K562 (cell line): ENCODE data around the gene RUVBL2. TPM values are rescaled to one million over a fixed set of nuclear protein-coding genes. Genes with fewer than 3 reads are reported as not detected.

Source experiments
- ATAC-seq: fragments of 200-7000 bp; cut with Tn5 transposase; 3 replicates; pipeline ENCODE4 v1.9.1; 2020; ENCODE audit warnings: moderate library complexity
- BruUV-seq: library from RNA; stranded (reverse); fragments of 400-500 nt; replicated peaks from 2 replicates; lab custom pipeline; 2021; lab: Mats Ljungman, UMichigan
- CTCF ChIA-PET: fragments of 300-600 bp; formaldehyde crosslinking; extraction: SDS; loops from one replicate; lab custom pipeline; 2021; ENCODE audit warnings: low intra/inter-chr PET ratio; lab: Yijun Ruan, JAX
- POLR2A ChIA-PET: fragments of 300-600, 350-650 bp; sonication (Branson Sonifier 250); formaldehyde crosslinking; extraction: SDS; loops from one replicate; lab custom pipeline; 2021; ENCODE audit warnings: antibody characterized with exemption, inconsistent platforms; lab: Yijun Ruan, JAX
- DNase-seq, 4 experiments: peaks; one replicate each; pipeline versions ENCODE4 v3.0.0 to v3.0.0-alpha.2; 2011 to 2018; ENCODE audit warnings: low spot score in 3 of 4, mixed read lengths in 3 of 4; ENCODE audit errors: extremely low read depth in 1 of 4
- FAIRE-seq: peaks from 2 replicates; lab custom pipeline; 2011; peaks lifted over from hg19 to GRCh38; lab: Jason Lieb, UNC
- H2AFZ ChIP-seq: 2 replicates; pipeline ENCODE4 v1.6.0; 2011; ENCODE audit warnings: low read depth, low read length, control low read depth, inconsistent platforms
- H3K27ac ChIP-seq: fragments of 200-600 bp; 3 replicates; pipeline ENCODE4 v1.8.0; 2011; ENCODE audit warnings: low read depth, mild to moderate bottlenecking, control low read depth, inconsistent platforms, low read length, moderate library complexity, mixed read lengths; ENCODE audit errors: extremely low read depth
- H3K27me3 ChIP-seq, 2 experiments: fragments of 300-600 bp in 1 of 2; 2 replicates in 1 of 2; 3 replicates in 1 of 2; pipeline versions ENCODE4 v1.6.0 to v1.8.0; 2011; ENCODE audit warnings: inconsistent platforms in 2 of 2, low read length in 2 of 2, mild to moderate bottlenecking in 1 of 2, mixed read lengths in 1 of 2, moderate library complexity in 1 of 2; ENCODE audit not compliant: control insufficient read depth in 2 of 2, insufficient read depth in 2 of 2
- H3K36me3 ChIP-seq: fragments of 300-600 bp; 3 replicates; pipeline ENCODE4 v1.8.0; 2011; ENCODE audit warnings: mild to moderate bottlenecking, low read length, inconsistent platforms; ENCODE audit not compliant: control insufficient read depth, insufficient read depth
- H3K4me1 ChIP-seq, 2 experiments: fragments of 200-600 bp in 1 of 2; replicated peaks in 1 of 2; 2 replicates in 1 of 2; 3 replicates in 1 of 2; pipeline versions ENCODE4 v1.5.1 to v1.8.0; 2011; ENCODE audit warnings: inconsistent platforms in 2 of 2, low read length in 2 of 2, mild to moderate bottlenecking in 1 of 2, mixed read lengths in 1 of 2, moderate library complexity in 1 of 2; ENCODE audit not compliant: control insufficient read depth in 2 of 2, insufficient read depth in 2 of 2
- H3K4me2 ChIP-seq: 2 replicates; pipeline ENCODE4 v1.6.1; 2011; ENCODE audit warnings: low read length, control low read depth, inconsistent platforms, mixed read lengths; ENCODE audit not compliant: insufficient read depth
- H3K4me3 ChIP-seq: fragments of 200-600 bp; sonication (generic), shearing (Covaris generic); 2 replicates; pipeline ENCODE4 v1.5.1; 2016; ENCODE audit warnings: control low read depth, inconsistent platforms
- H3K79me2 ChIP-seq: fragments of 200-600 bp; 3 replicates; pipeline ENCODE4 v1.8.0; 2011; ENCODE audit warnings: low read length, inconsistent platforms; ENCODE audit not compliant: control insufficient read depth, insufficient read depth
- H3K9ac ChIP-seq, 2 experiments: 2 replicates each; pipeline versions ENCODE4 v1.6.0 to v1.6.1; 2011; ENCODE audit warnings: low read depth in 2 of 2, low read length in 2 of 2, control low read depth in 1 of 2, inconsistent platforms in 1 of 2, mild to moderate bottlenecking in 1 of 2, mixed read lengths in 1 of 2; ENCODE audit not compliant: insufficient read depth in 1 of 2
- H3K9me1 ChIP-seq: one replicate; pipeline ENCODE4 v1.6.0; 2011; ENCODE audit warnings: inconsistent platforms, mild to moderate bottlenecking, low read length, moderate library complexity; ENCODE audit not compliant: control insufficient read depth, insufficient read depth
- H3K9me3 ChIP-seq: replicated peaks from 2 replicates; pipeline ENCODE4 v1.5.1; 2011; ENCODE audit warnings: low read depth, low read length, inconsistent platforms; ENCODE audit not compliant: control insufficient read depth, insufficient read depth
- H4K20me1 ChIP-seq: replicated peaks from 2 replicates; pipeline ENCODE4 v1.6.1; 2011; ENCODE audit warnings: low read length, inconsistent platforms, mixed read lengths; ENCODE audit not compliant: control insufficient read depth, insufficient read depth
- FOS ChIP-seq: IDR thresholded peaks from 3 replicates; pipeline ENCODE4 v1.6.1; 2011; ENCODE audit not compliant: insufficient read length; ENCODE audit errors: extremely low read depth
- FOXP1 ChIP-seq: sonication (generic); formaldehyde crosslinking; IDR thresholded peaks from 2 replicates; pipeline ENCODE4 v1.8.0; 2022; ENCODE audit warnings: mild to moderate bottlenecking, missing genetic modification reagents
- GABPB1 ChIP-seq: sonication (generic); formaldehyde crosslinking; IDR thresholded peaks from 2 replicates; pipeline ENCODE4 v1.8.0; 2022; ENCODE audit warnings: mild to moderate bottlenecking, missing genetic modification reagents
- L3MBTL2 ChIP-seq: fragments of 450-650 bp; IDR thresholded peaks from 2 replicates; pipeline ENCODE4 v1.6.1; 2016; ENCODE audit warnings: mild to moderate bottlenecking, moderate library complexity
- POLR2B ChIP-seq: fragments of 450-650 bp; IDR thresholded peaks from 2 replicates; pipeline ENCODE4 v1.6.1; 2018; ENCODE audit warnings: low read depth; ENCODE audit not compliant: partially characterized antibody
- RBFOX2 ChIP-seq: fragments of 200-400 bp; formaldehyde crosslinking; IDR thresholded peaks from 2 replicates; pipeline ENCODE4 v1.6.1; 2017; ENCODE audit warnings: low read depth, mild to moderate bottlenecking, low read length, moderate library complexity
- SLC30A9 ChIP-seq: fragments of 250-450 bp; sonication (Bioruptor Pico); IDR thresholded peaks from 2 replicates; pipeline ENCODE4 v1.8.0; 2022; ENCODE audit warnings: mild to moderate bottlenecking, moderate library complexity
- SOX6 ChIP-seq: fragments of 450-650 bp; IDR thresholded peaks from 2 replicates; pipeline ENCODE4 v1.6.1; 2014; ENCODE audit warnings: mild to moderate bottlenecking
- TCF3 ChIP-seq: sonication (generic); formaldehyde crosslinking; IDR thresholded peaks from 2 replicates; pipeline ENCODE4 v1.4.0; 2020; ENCODE audit warnings: mild to moderate bottlenecking, missing genetic modification reagents
- TEAD1 ChIP-seq, 2 experiments: fragments of 450-650 bp in 1 of 2; sonication (generic) in 1 of 2; formaldehyde crosslinking; IDR thresholded peaks; 2 replicates each; pipeline versions ENCODE4 v1.4.0 to v1.8.0; 2020 to 2022; ENCODE audit warnings: mild to moderate bottlenecking in 2 of 2, missing genetic modification reagents in 1 of 2
- U2AF1 ChIP-seq: fragments of 200-400 bp; formaldehyde crosslinking; optimal IDR thresholded peaks from 2 replicates; pipeline ENCODE3; 2017; ENCODE audit warnings: mild to moderate bottlenecking, low read depth, low read length, moderate library complexity
- XRCC4 ChIP-seq: IDR thresholded peaks from one replicate; pipeline ENCODE4 v1.6.1; 2011; ENCODE audit not compliant: insufficient read depth, insufficient read length; ENCODE audit errors: extremely low read depth
- ZNF12 ChIP-seq: sonication (generic); formaldehyde crosslinking; IDR thresholded peaks from 2 replicates; pipeline ENCODE4 v1.4.0; 2020; ENCODE audit warnings: mild to moderate bottlenecking, missing genetic modification reagents
- ZNF146 ChIP-seq: IDR thresholded peaks from one replicate; pipeline ENCODE4 v1.6.1; 2018; ENCODE audit warnings: missing compliant biosample characterization; ENCODE audit not compliant: unreplicated experiment
- WGBS: fragments of 100-300 bp; shearing (Covaris generic); methylation state at CpG from one replicate; pipeline ENCODE4 v1.1.6; 2016; ENCODE audit warnings: low coverage, mixed read lengths; ENCODE audit not compliant: insufficient coverage; ENCODE audit errors: missing lambda C conversion rate; 5-methylcytosine and 5-hydroxymethylcytosine counted together
- in situ Hi-C: fragments of 300-500 bp; cut with MboI; formaldehyde crosslinking; loops from 4 replicates; pipeline ENCODE4 v1.15.0; 2018; ENCODE audit warnings: inconsistent platforms, mixed read lengths
- intact Hi-C: fragments of 100-400 bp; cut with micrococcal nuclease; formaldehyde crosslinking; loops from 2 replicates; pipeline ENCODE4 v1.14.2; 2022
- polyA plus RNA-seq, 8 experiments: library from polyadenylated mRNA; depleted of rRNA in 4 of 8; stranded (reverse) in 5 of 8; unstranded in 3 of 8; fragments of >200 nt; fragmentation: Nextera tagmentation in 2 of 8; fragmentation: Illumina TruSeq in 1 of 8; extraction: Ambion mirVana in 2 of 8; extraction: Trizol in 1 of 8; gene quantifications; 2 replicates each; pipeline versions ENCODE4 v1.2.1 to v1.2.3, GENCODE V29; 2011 to 2014; ENCODE audit warnings: inconsistent platforms in 1 of 8, missing spikeins in 1 of 8
- total RNA-seq, 7 experiments: library from RNA; depleted of rRNA in 6 of 7; stranded (reverse); fragments of >200 nt in 6 of 7; fragmentation: Illumina TruSeq in 2 of 7; extraction: Trizol in 2 of 7; gene quantifications; 2 replicates each; pipeline versions ENCODE4 v1.2.1 to v1.2.3, GENCODE V29; 2011 to 2021; ENCODE audit warnings: low replicate concordance in 1 of 7
- TF ChIP-seq, protein P1 (sequence below), 2 experiments: IDR thresholded peaks; 2 replicates each; pipeline ENCODE4 v1.6.1; 2011; ENCODE audit warnings: borderline replicate concordance in 1 of 2, control low read depth in 1 of 2, low read depth in 1 of 2, low read length in 1 of 2, mild to moderate bottlenecking in 1 of 2, mixed read lengths in 1 of 2, moderate library complexity in 1 of 2; ENCODE audit not compliant: insufficient read depth in 1 of 2, insufficient read length in 1 of 2, poor library complexity in 1 of 2, severe bottlenecking in 1 of 2; ENCODE audit errors: extremely low read depth in 1 of 2
- TF ChIP-seq, protein P2 (sequence below): sonication (generic); formaldehyde crosslinking; IDR thresholded peaks from 2 replicates; pipeline ENCODE4 v1.8.0; 2022; ENCODE audit warnings: mild to moderate bottlenecking, missing genetic modification reagents

Gene RUVBL2
- total and polyA plus RNA-seq, 9 of the 15 experiments (the other 6 are each of a cell fraction or from before 2014, with no cell fraction given): 71.4 to 453 (median 237) TPM

GRCh38 chr19:49056101-49056901, 62.6 kb downstream of the RUVBL2 start:
- Histone ChIP-seq H2AFZ (peak overlapping the region; percentile 96), H3K9me3 (no peaks in the 10 kb centered on the region), H3K9me1 (no peaks in the 10 kb centered on the region), H3K9ac (peak overlapping the region; percentile 24 to 91; a peak in 3 of 4 replicates), H3K4me3 (peak overlapping the region; percentile 49), H3K36me3 (no peaks in the 10 kb centered on the region), H4K20me1 (peaks cover 4% of the 10 kb centered on the region; the same call in 1 of the 2 replicates), H3K4me1 (peaks cover 2 to 29% of the 10 kb centered on the region in 2 experiments; a peak in 3 of 5 replicates), H3K4me2 (peak overlapping the region; percentile 82), H3K27me3 (peaks cover 13 to 47% of the 10 kb centered on the region in 2 experiments; a peak in 3 of 5 replicates), H3K27ac (no peak overlapping the region), H3K79me2 (no peaks in the 10 kb centered on the region)
- in situ Hi-C loops: no loop called here
- DNase-seq: peak; percentile 79 to 91 (median 90)
- 4% methylated on average over 59 of the region's 63 CpGs for WGBS
- ChIA-PET CTCF (no interaction called here), POLR2A (interaction anchor here (0.6 kb wide), 1 partner anchor 440 kb away, joined by 3 read pairs; no protein-coding TSS in a partner anchor)
- no TSS peak for BruUV-seq
- intact Hi-C loops: no loop called here
- FAIRE-seq: peak; percentile 94
- ATAC-seq: peak; percentile 97
- TF ChIP-seq, protein P1, sequence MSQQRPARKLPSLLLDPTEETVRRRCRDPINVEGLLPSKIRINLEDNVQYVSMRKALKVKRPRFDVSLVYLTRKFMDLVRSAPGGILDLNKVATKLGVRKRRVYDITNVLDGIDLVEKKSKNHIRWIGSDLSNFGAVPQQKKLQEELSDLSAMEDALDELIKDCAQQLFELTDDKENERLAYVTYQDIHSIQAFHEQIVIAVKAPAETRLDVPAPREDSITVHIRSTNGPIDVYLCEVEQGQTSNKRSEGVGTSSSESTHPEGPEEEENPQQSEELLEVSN (IDR thresholded peaks at IDR 0.05; ENCODE audit: borderline replicate concordance in 1 of 2, extremely low read depth in 1 of 2, insufficient read depth in 1 of 2, insufficient read length in 1 of 2, low read depth in 1 of 2, low read length in 1 of 2, poor library complexity in 1 of 2, severe bottlenecking in 1 of 2): peak in 1 of 2 experiments; percentile 71
- TF ChIP-seq TEAD1 (CRISPR knock-in tag; IDR thresholded peaks at IDR 0.05): 0 out of 4 replicates have a peak, but pooled peaks of 1 of the 2 experiments have one; percentile 42
- no peak for TF ChIP-seq SOX6
- no peak for TF ChIP-seq POLR2B
- peak; percentile 65; the same call in 1 of the 2 replicates for TF ChIP-seq L3MBTL2
- no peak for TF ChIP-seq ZNF146 (CRISPR knock-in tag)
- no peak for TF ChIP-seq U2AF1
- no peak for TF ChIP-seq XRCC4
- no peak for TF ChIP-seq FOS
- peak; percentile 38; the same call in 1 of the 2 replicates for TF ChIP-seq RBFOX2
- no peak for TF ChIP-seq ZNF12 (CRISPR knock-in tag)
- 0 out of 2 replicates have a peak, but pooled peaks have one; percentile 30 for TF ChIP-seq GABPB1
- no peak for TF ChIP-seq FOXP1 (CRISPR knock-in tag)
- no peak for TF ChIP-seq SLC30A9 (CRISPR knock-in tag)
- TF ChIP-seq, protein P2, sequence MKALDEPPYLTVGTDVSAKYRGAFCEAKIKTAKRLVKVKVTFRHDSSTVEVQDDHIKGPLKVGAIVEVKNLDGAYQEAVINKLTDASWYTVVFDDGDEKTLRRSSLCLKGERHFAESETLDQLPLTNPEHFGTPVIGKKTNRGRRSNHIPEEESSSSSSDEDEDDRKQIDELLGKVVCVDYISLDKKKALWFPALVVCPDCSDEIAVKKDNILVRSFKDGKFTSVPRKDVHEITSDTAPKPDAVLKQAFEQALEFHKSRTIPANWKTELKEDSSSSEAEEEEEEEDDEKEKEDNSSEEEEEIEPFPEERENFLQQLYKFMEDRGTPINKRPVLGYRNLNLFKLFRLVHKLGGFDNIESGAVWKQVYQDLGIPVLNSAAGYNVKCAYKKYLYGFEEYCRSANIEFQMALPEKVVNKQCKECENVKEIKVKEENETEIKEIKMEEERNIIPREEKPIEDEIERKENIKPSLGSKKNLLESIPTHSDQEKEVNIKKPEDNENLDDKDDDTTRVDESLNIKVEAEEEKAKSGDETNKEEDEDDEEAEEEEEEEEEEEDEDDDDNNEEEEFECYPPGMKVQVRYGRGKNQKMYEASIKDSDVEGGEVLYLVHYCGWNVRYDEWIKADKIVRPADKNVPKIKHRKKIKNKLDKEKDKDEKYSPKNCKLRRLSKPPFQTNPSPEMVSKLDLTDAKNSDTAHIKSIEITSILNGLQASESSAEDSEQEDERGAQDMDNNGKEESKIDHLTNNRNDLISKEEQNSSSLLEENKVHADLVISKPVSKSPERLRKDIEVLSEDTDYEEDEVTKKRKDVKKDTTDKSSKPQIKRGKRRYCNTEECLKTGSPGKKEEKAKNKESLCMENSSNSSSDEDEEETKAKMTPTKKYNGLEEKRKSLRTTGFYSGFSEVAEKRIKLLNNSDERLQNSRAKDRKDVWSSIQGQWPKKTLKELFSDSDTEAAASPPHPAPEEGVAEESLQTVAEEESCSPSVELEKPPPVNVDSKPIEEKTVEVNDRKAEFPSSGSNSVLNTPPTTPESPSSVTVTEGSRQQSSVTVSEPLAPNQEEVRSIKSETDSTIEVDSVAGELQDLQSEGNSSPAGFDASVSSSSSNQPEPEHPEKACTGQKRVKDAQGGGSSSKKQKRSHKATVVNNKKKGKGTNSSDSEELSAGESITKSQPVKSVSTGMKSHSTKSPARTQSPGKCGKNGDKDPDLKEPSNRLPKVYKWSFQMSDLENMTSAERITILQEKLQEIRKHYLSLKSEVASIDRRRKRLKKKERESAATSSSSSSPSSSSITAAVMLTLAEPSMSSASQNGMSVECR (CRISPR knock-in tag): peak; percentile 77
- TF ChIP-seq TCF3: no peak
